ENCODE results near the gene PARD3. TPM values are rescaled to one million over a fixed set of nuclear protein-coding genes. Genes with fewer than 3 reads are reported as not detected.
"Not testable (repeated sequence)": the region's sequence is repeated elsewhere in the genome, so short reads cannot be mapped to it uniquely, and the experiment has no call there.

PARD3 gene
- total RNA-seq, 2 donors from 2014 or later: 36.1 to 48.5 TPM

DNA sequence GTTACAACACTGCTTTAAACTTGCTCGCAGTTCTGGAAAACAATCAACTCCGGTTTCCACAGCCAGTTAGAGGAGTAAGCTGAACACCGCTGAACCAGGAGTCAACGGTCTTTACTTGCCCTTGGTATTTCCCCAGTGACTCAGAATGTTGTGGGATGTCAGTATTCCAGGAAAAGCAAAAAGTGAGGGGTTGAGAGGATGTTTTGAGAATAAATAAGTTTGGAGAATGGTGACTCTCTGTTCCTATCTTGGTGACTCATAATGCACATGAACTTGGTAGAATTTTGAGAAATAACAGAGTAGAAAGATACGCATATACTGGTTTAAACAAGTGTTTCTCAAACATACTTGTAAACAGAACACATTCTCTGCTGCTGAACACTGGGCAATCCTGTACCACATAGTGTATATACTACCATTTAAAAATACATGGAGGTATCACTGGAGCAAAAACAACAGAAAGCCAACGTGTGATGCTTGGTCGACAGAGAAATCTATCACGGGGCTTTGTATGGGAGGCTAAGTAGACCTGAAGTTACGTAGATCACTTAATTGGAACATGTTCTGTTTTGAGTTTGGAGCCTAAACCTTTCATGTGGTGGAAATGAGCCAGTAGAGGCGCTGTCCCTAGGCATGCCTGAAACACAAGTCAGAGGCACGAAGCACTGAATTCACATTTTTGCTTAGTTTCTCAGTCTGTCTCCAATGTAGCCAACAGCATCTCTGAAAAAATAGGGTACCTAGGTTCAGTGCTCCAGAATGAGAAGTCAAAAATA lies 534.3 kb downstream of the PARD3 start:
- Histone ChIP-seq H3K4me3 (no peak overlapping the region), H3K9me3 (no peaks in the 10 kb centered on the region), H3K27ac (no peak overlapping the region), H3K4me1 (no peaks in the 10 kb centered on the region), H3K27me3 (no peaks in the 10 kb centered on the region), H3K36me3 (replicated peaks in 1 of 2; ENCODE audit: insufficient read depth in 1 of 2, low read depth in 2 of 2) (no peaks in the 10 kb centered on the region)
- DNase-seq: peak in 2 of 4 donors; percentile 21 to 42
- TF ChIP-seq, protein P1, sequence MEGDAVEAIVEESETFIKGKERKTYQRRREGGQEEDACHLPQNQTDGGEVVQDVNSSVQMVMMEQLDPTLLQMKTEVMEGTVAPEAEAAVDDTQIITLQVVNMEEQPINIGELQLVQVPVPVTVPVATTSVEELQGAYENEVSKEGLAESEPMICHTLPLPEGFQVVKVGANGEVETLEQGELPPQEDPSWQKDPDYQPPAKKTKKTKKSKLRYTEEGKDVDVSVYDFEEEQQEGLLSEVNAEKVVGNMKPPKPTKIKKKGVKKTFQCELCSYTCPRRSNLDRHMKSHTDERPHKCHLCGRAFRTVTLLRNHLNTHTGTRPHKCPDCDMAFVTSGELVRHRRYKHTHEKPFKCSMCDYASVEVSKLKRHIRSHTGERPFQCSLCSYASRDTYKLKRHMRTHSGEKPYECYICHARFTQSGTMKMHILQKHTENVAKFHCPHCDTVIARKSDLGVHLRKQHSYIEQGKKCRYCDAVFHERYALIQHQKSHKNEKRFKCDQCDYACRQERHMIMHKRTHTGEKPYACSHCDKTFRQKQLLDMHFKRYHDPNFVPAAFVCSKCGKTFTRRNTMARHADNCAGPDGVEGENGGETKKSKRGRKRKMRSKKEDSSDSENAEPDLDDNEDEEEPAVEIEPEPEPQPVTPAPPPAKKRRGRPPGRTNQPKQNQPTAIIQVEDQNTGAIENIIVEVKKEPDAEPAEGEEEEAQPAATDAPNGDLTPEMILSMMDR (IDR thresholded peaks at IDR 0.05): no peak
- no peak for TF ChIP-seq POLR2A (IDR thresholded peaks at IDR 0.05)
- ATAC-seq: peak; percentile 48
- WGBS, 2 donors: 83 to 89% methylated on average over 11 of the region's 11 CpGs
- intact Hi-C loops (cut with DNase I): no loop called here

DNA sequence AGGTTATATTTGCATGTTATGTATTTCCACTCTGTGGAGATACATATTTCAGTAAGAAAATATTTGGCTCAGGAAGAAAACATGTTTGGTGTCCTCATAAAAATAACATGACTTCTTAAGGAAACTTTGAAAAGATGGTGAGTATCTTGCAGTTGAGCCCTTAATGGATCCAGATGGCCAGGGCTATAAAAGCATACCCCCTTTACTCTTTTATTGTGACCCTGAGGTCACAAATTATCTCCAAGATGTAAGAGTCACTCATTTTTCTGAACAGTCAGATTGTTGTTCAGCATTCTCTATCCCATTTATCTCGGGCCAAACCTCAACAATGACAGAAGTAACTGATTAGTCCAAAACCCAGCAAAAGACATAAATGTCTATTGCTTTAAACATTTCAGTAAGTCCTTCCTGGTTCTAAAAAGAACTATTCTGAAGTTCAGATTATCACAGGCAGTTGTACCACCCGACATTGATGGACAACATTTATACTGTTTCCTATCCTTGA lies 539.4 kb downstream of the PARD3 start:
- Histone ChIP-seq H3K4me1 (no peaks in the 10 kb centered on the region), H3K9me3 (no peaks in the 10 kb centered on the region), H3K27me3 (no peaks in the 10 kb centered on the region), H3K4me3 (no peak overlapping the region), H3K27ac (no peak overlapping the region), H3K36me3 (replicated peaks in 1 of 2; ENCODE audit: insufficient read depth in 1 of 2, low read depth in 2 of 2) (no peaks in the 10 kb centered on the region)
- WGBS, 2 donors: 73 to 85% methylated on average over 2 of the region's 2 CpGs
- TF ChIP-seq, protein P1 (IDR thresholded peaks at IDR 0.05): no peak
- TF ChIP-seq POLR2A (IDR thresholded peaks at IDR 0.05): no peak
- intact Hi-C loops (cut with DNase I): no loop called here
- DNase-seq (no peak), ATAC-seq (no peak)

DNA sequence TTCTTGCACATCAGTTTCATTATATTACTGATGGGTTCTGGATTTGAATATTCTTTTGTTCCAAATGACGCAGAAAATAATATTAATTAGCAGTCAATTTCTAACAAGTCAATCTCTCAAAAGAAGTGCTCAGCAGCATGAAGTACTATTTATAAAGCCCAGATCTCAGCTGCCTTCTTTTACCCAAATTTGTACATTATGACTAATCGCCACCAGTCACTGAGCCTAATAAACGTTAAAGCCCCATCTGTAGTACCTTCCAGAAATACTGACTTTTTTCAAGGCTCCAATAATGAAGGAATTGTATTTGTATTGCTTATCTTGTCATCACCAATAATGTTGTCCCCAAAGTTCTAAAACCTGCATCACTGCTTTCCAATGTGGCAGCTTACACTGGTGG lies 540.2 kb downstream of the PARD3 start:
- Histone ChIP-seq H3K27me3 (no peaks in the 10 kb centered on the region), H3K4me1 (no peaks in the 10 kb centered on the region), H3K4me3 (no peak overlapping the region), H3K9me3 (no peaks in the 10 kb centered on the region), H3K27ac (no peak overlapping the region), H3K36me3 (replicated peaks in 1 of 2; ENCODE audit: insufficient read depth in 1 of 2, low read depth in 2 of 2) (no peaks in the 10 kb centered on the region)
- ATAC-seq (no peak), DNase-seq (no peak)
- intact Hi-C loops (cut with DNase I): no loop called here
- TF ChIP-seq, protein P1 (IDR thresholded peaks at IDR 0.05): no peak
- no peak for TF ChIP-seq POLR2A (IDR thresholded peaks at IDR 0.05)
- 87 to 92% methylated on average over 3 of the region's 3 CpGs for WGBS, 2 donors

DNA sequence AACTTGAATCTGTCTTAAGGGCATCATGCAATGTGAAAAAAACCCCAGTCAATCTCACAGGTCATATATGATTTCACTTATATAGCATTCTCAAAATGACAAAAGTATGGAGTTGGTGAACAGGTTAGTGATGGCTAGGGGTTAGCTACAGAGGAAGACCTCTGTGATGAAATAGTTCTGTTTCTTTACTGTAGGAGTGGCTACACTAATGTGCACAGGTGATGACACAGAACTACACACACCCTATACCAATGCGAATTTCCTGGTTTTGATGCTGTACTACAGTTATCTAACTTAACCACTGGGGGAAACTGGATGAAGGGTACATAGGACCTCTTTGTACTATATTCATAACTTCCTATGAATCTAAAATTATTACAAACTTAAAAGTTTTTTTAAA lies 541.8 kb downstream of the PARD3 start:
- Histone ChIP-seq H3K36me3 (replicated peaks in 1 of 2; ENCODE audit: insufficient read depth in 1 of 2, low read depth in 2 of 2) (no peaks in the 10 kb centered on the region), H3K27me3 (no peaks in the 10 kb centered on the region), H3K9me3 (no peaks in the 10 kb centered on the region), H3K4me3 (no peak overlapping the region), H3K27ac (no peak overlapping the region), H3K4me1 (no peaks in the 10 kb centered on the region)
- ATAC-seq (no peak), DNase-seq (no peak)
- no peak for TF ChIP-seq POLR2A (IDR thresholded peaks at IDR 0.05)
- TF ChIP-seq, protein P1 (IDR thresholded peaks at IDR 0.05): no peak
- intact Hi-C loops (cut with DNase I): no loop called here
- WGBS, 2 donors: 89 to 96% methylated on average over 1 of the region's 1 CpG

DNA sequence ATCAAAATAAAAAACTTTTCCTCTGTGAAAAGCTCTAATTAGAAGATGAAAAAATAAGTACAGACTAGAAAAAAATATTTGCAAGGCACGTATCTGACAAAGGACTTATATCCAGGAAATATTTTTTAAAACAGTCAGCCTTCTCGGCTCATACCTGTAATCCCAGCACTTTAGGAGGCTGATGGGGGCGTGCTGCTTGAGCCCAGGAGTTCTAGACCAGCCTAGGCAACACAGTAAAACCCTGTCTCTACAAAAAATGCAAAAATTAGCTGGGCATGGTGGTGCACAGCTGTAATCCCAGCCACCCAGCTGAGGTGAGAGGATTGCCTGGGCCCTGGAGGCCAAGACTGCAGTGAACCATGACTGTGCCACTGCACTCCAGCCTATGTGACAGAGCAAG lies 542.8 kb downstream of the PARD3 start:
- Histone ChIP-seq H3K36me3 (replicated peaks in 1 of 2; ENCODE audit: insufficient read depth in 1 of 2, low read depth in 2 of 2) (no peaks in the 10 kb centered on the region), H3K4me1 (no peaks in the 10 kb centered on the region), H3K9me3 (no peaks in the 10 kb centered on the region), H3K27ac (no peak overlapping the region), H3K4me3 (no peak overlapping the region), H3K27me3 (no peaks in the 10 kb centered on the region)
- intact Hi-C loops (cut with DNase I): no loop called here
- no peak for DNase-seq
- WGBS, 2 donors: 88 to 93% methylated on average over 3 of the region's 3 CpGs
- ATAC-seq: no peak
- TF ChIP-seq POLR2A (IDR thresholded peaks at IDR 0.05): no peak
- TF ChIP-seq, protein P1 (IDR thresholded peaks at IDR 0.05): no peak

DNA sequence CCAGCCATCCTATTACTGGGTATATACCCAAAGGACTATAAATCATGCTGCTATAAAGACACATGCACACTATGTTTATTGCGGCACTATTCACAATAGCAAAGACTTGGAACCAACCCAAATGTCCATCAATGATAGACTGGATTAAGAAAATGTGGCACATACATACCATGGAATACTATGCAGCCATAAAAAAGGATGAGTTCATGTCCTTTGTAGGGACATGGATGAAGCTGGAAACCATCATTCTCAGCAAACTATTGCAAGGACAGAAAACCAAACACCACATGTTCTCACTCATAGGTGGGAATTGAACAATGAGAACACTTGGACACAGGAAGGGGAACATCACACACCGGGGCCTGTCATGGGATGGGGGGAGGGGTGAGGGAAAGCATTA lies 546.7 kb downstream of the PARD3 start:
- intact Hi-C loops (cut with DNase I); DNase-seq; H3K36me3 ChIP-seq (replicated peaks in 1 of 2; ENCODE audit: insufficient read depth in 1 of 2, low read depth in 2 of 2); H3K27ac ChIP-seq; H3K9me3 ChIP-seq; ATAC-seq; H3K4me3 ChIP-seq; H3K27me3 ChIP-seq; H3K4me1 ChIP-seq: not testable (repeated sequence)
- 92 to 95% methylated on average over 1 to 2 of the region's 2 CpGs for WGBS, 2 donors
